Stimulated activated CD4-positive, alpha-beta T cell treated with anti-CD3 and anti-CD28 coated beads, Interleukin-2, amount 100 ng/mL, for 24 hours (primary cell): ENCODE data around the gene DNM3.
A peak's percentile ranks its signal among the peaks of the same experiment; 100 is the strongest.
"Not testable (repeated sequence)": the region's sequence is repeated elsewhere in the genome, so short reads cannot be mapped to it uniquely, and the experiment has no call there.

Source experiments
- DNase-seq, 2 donors: peaks; one replicate each; pipeline ENCODE4 v3.0.0-alpha.2; 2020

Gene DNM3

DNA sequence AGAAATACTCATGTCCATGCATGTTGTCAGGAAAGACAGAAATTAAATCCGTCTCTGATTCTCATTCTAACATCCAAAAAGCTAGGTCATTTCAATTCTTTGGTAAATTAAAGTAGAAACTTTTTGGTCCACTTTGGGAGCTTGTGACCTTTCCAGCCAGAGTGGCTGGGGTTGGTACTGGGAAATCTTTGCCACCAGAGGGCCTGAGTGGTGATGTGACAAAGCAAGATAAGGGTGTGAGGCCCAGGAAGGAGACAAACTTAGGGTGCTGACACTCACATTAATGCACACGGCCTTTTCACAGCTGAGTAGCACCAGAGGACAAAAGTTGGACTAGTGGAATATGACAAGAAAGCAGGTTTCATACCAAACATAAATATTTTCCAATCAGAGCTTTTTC lies 144.3 kb downstream of the DNM3 start:
- DNase-seq = no peak

GRCh38 chr1:171988243-171988885 lies 147.1 kb downstream of the DNM3 start:
- no peak for DNase-seq

GRCh38 chr1:171990371-171990770 lies 149.1 kb downstream of the DNM3 start:
- DNase-seq = no peak

GRCh38 chr1:171994293-171994692 lies 153.0 kb downstream of the DNM3 start:
- no peak for DNase-seq

- no peak for DNase-seq
Measured at GRCh38 chr1:171995573-171995972, 154.3 kb downstream of the DNM3 start.

DNA sequence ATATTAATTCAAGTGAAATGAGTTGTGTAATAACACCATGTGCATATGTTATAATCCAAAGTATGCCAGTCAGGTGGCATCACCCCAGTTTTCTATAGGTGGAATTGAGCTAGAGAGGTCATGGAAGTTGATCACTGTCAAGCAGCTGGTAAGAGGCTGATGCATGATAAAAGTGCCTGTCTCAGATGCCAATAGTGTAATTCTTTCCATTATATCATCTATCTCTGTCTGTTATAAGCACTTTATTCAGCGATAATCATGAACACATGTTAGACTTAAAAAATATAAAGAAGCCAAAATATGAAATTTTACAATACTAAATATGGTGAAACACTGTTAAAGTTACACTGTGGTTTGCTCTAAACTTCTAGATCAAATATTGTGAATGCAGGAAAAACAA lies 156.6 kb downstream of the DNM3 start:
- no peak for DNase-seq

DNA sequence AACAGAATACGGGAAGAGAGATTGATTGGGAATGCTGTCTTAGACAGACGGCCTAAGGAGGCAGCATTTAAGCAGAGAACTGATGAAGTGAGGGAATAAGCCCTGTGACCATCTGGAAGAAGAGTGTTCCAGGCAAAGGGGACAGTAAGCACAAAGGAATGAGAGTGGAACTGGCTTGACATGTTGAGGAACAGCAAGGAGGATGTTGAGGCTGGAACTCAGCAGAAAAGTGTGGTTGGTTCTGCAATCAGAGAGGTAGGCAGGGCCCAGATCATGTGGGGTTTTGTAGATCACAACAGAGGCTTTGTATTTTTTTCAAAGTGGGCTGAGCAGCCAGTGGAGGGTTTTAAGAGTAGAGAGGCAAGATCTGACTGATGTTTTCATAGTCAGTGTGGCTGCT lies 157.4 kb downstream of the DNM3 start:
- no peak for DNase-seq

DNA sequence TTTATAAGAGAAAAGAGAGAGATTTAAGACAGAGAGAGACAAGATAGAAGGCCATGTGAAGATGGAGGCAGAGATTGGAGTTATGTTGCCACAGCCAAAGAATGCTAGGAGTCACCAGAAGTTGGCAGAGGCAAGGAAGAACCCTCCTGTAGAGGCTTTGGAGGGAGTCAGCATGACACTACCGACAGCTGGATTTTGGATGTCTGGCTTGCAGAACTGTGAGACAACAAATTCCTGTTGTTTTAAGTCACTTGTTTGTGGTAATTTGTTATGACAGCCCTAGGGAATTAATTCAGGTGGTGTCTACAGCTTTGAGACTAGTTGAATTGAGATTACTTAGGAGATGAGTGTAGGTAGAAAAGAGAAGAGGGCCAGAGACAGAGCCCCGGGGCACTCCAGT lies 158.5 kb downstream of the DNM3 start:
- no peak for DNase-seq

- no peak for DNase-seq
Measured at GRCh38 chr1:172001288-172001687, 160.0 kb downstream of the DNM3 start.

DNA sequence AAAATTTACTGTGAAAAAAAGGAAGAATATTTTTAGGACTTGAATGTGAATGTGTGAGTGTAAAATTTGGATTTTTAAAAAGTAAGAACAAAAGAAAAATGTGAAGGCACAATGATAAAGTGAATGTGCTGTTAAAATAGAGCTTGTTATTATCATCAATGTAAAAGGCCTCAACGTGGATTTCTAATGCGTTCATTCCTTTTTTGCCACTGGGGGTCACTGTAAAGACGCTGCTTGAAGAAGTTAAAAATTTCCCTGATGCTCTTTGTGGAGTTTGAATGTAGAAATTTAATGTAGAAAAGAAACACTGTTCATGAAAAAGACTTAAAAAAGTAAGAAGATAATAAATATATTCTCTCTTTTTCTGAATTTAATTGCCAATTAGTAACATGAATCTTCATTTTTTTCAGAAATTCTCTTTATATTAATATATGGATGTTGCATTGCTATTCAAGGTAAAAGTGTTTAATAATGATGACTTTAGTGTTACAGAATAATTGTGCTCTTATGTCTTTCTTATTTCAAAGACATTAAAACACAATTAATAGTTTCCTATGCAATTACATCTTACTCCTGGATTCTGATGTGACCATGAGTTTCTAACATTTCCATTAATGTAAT lies 161.5 kb downstream of the DNM3 start:
- peak in 1 of 2 donors; percentile 28 for DNase-seq

DNA sequence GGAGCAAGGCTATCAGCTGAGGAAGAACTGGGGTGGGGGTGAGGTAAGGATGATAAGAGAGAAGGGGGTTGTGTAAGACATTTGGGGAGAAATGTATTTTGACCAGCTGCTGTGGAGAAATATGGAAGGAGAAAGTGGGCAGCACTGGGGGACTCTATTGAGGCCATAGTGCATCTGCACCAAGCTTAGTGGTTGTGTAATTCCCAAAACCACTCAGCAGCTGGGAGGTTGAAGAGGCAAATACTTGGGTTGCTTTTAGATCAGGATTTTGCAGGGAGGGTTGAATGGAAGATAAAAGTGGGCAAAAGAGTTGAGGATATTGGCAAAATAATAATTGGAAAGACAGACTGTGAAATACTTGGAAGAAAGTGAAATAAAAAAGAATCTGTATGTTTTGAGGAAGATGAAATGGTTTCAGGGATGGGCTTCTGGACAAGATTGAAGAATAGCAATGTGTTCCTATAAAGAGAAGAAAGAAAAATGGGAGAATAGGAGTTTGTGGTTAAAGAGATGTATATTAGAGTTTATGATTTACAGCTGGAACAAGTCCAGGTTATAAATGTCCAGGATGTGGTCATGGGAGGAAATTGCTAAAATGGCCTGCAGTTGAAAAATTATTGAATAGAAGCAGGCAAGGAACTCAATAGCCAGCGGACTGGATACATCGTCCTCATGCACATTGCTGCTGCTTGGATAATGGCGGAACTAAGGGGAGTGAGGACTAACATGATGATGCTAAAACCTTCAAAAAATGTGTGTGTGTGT lies 162.7 kb downstream of the DNM3 start:
- no peak for DNase-seq

DNA sequence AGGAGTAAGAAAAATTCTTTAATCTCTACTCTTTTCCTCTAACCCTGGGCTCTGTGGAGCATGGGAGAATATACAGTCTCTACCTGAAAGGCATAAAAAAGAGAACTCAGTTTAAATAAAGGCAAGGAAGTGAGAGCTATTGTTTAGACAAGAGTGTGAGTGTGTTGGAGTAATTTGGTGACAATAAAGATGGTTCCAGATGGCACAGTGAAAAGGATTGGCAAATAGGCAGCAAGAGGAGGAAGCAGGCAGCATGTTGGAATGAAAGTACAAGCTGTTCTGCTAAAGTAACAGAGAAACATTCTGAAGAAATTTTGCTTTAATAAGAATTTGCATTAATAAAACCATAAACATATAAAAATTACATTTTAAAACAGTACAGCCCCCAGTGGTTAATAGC lies 163.4 kb downstream of the DNM3 start:
- DNase-seq = no peak

- no peak for DNase-seq
Measured at GRCh38 chr1:172005856-172006255, 164.6 kb downstream of the DNM3 start.

DNA sequence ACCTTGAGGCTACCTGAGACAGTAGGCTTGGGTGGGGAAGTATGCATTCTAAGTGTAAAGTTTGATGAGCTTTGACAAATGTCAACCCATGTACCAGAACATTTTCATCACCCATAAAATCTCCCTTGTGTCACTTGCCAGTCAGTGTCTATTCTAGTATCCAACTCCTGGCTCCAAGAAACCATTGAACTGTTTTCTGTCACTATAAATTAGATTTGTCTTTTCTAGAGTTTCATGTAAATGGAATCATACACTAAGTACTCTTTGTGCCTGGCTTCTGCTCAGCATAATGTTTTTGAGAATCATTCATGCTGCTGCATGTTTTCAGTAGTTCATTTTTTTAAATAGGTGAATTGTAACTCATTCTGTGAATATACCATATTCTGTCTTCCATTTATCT lies 165.4 kb downstream of the DNM3 start:
- no peak for DNase-seq

DNA sequence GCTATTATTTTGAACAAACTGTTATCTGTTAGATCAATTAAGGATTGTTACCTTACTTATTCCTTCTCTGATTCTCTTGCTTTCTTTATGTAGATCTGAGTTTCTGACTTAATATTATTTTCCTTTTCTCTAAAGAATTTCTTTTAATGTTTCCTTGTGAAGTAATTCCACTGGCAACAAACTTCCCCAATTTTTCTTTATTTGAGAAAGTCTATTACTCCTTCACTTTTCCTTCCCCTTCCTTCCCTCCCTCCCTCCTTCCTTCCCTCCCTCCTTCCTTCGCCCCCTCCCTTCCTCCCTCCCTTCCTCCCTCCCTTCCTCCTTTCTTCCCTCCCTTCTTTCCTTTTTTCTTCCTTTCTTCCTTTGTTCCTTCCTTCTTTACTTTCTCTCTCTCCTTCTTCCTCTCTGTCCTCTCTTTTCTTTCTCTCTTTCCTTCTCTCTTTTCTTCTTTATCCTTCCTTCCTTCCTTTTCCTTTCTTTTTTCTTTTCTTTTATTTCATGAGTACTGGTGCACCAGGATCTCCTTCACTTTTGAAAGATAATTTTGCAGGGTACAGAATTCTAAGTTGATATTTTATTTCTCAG lies 177.5 kb downstream of the DNM3 start:
- no peak for DNase-seq

GRCh38 chr1:172019976-172020375 lies 178.7 kb downstream of the DNM3 start:
- DNase-seq = no peak

DNA sequence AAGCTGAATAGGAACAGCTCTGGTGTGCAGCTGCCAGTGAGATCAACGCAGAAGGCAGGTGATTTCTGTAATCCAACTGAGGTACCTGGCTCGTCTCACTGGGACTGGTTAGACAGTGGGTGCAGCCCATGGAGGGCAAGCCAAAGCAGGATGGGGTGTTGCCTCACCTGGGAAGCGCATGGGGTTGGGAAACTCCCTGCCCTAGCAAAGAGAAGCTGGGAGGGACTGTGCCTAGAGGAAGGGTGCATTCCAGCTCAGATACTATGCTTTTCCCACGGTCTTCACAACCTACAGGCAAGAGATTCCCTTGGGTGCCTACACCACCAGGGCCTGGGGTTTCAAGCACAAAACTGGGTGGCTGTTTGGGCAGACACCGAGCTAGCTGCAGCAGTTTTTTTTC lies 183.2 kb downstream of the DNM3 start:
- no peak for DNase-seq

- DNase-seq = not testable (repeated sequence)
Measured at GRCh38 chr1:172024944-172025738, 183.8 kb downstream of the DNM3 start.

- no peak for DNase-seq
Measured at GRCh38 chr1:172040466-172040865, 199.2 kb downstream of the DNM3 start.

DNA sequence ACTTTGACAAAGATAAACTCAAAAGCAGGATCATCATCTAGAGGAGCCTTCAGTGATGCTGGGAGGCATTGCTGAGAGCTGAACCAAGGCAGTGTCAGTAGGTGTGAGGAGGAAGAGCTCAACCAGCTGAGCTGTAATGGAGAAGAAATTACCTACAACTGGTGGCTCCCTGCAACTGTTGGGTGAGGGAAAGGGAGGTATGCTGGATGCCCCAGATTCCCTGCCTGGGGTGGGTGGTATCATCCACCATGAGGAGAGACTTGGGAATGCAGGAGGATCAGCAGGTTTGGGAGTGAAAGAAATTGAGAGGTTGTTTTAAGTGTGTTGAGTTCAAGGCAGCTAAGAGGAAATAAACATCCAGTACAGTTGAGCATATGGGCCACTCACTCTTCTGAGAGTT lies 199.8 kb downstream of the DNM3 start:
- DNase-seq = no peak

DNA sequence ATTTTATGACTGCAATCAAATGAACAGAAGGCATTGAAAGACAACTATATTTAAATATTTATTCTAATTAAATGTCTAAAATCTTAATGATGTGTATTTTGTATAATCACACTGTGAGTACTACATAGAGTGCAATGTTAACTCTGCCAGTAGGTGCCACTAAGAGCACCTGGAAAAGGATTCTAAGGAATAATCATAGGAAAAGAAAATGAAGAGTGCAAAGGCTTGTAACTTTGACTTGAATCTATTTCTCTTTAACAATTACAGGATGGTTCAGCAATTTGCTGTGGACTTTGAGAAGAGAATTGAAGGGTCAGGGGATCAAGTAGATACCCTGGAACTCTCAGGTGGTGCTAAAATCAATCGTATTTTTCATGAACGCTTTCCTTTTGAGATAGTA lies 200.4 kb downstream of the DNM3 start:
- DNase-seq = no peak

DNA sequence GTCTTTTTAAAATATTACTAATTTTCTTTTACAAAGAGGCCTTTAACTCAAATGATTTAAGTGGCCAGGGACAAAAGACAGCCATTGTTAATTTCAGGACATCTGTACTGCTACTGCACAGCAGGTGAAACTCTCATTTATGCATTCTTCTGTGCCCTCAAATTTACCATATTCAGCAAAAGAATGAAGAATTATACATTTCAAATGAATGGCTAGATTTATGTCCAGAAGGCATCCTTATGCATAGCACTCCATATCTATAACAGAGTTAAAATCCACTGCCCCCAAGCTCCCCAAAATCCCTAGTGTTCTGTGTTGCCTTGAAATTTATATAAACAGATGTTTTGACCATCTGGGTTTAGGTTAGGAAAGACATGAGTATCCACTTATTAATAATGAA lies 202.6 kb downstream of the DNM3 start:
- DNase-seq = no peak

GRCh38 chr1:172051898-172052297 lies 210.6 kb downstream of the DNM3 start:
- no peak for DNase-seq
